HEK293 (cell line): Measurements from ENCODE around the gene CD180.

Source experiments
- CTCF ChIA-PET: fragments of 350-600 bp; formaldehyde crosslinking; extraction: SDS; loops from one replicate; lab custom pipeline; 2021; ENCODE audit warnings: antibody characterized with exemption; lab: Yijun Ruan, JAX
- POLR2A ChIA-PET: fragments of 300-600 bp; formaldehyde crosslinking; extraction: SDS; loops from one replicate; lab custom pipeline; 2020; ENCODE audit warnings: antibody characterized with exemption, inconsistent platforms; lab: Yijun Ruan, JAX
- H3K27ac ChIP-seq: fragments of 200-500 bp; sonication (Bioruptor generic); 2 replicates; pipeline ENCODE4 v1.5.1; 2014; ENCODE audit warnings: low read depth, low read length, control low read depth, inconsistent platforms; ENCODE audit errors: extremely low read depth
- H3K36me3 ChIP-seq, 2 experiments: fragments of 200-500 bp in 1 of 2; sonication (Bioruptor generic) in 1 of 2; 1 replicate in 1 of 2; 2 replicates in 1 of 2; pipeline ENCODE4 v1.5.1; 2014 to 2017; ENCODE audit warnings: inconsistent platforms in 2 of 2, low read length in 2 of 2; ENCODE audit not compliant: control insufficient read depth in 2 of 2, insufficient read depth in 1 of 2
- H3K4me1 ChIP-seq: fragments of 200-500 bp; sonication (Bioruptor generic); 2 replicates; pipeline ENCODE4 v1.5.1; 2014; ENCODE audit warnings: mild to moderate bottlenecking, low read length, inconsistent platforms; ENCODE audit not compliant: control insufficient read depth, insufficient read depth
- H3K4me3 ChIP-seq: 2 replicates; pipeline ENCODE4 v1.5.1; 2011; ENCODE audit warnings: low read depth, mild to moderate bottlenecking, control low read depth, low read length, moderate library complexity
- H3K9me3 ChIP-seq: fragments of 200-500 bp; sonication (Bioruptor generic); 2 replicates; pipeline ENCODE4 v1.5.1; 2014; ENCODE audit warnings: low read depth, low read length, inconsistent platforms; ENCODE audit not compliant: control insufficient read depth, insufficient read depth
- BCL11B ChIP-seq: fragments of 450-650 bp; formaldehyde crosslinking; IDR thresholded peaks from 2 replicates; pipeline ENCODE4 v1.5.1; 2016; ENCODE audit warnings: low read depth, missing biosample characterization, missing genetic modification characterization
- EGR2 ChIP-seq: fragments of 450-650 bp; formaldehyde crosslinking; IDR thresholded peaks from 2 replicates; pipeline ENCODE4 v1.5.1; 2016; ENCODE audit warnings: low read depth, missing biosample characterization, missing genetic modification characterization
- FEZF1 ChIP-seq: fragments of 450-650 bp; formaldehyde crosslinking; IDR thresholded peaks from 2 replicates; pipeline ENCODE4 v1.5.1; 2016; ENCODE audit warnings: missing biosample characterization, missing genetic modification characterization
- KLF8 ChIP-seq: fragments of 450-650 bp; formaldehyde crosslinking; IDR thresholded peaks from 2 replicates; pipeline ENCODE4 v1.5.1; 2016; ENCODE audit warnings: missing biosample characterization, missing genetic modification characterization
- MYNN ChIP-seq: fragments of 450-650 bp; formaldehyde crosslinking; IDR thresholded peaks from 2 replicates; pipeline ENCODE4 v1.5.1; 2016; ENCODE audit warnings: missing biosample characterization, missing genetic modification characterization, borderline replicate concordance
- PATZ1 ChIP-seq: fragments of 450-650 bp; formaldehyde crosslinking; IDR thresholded peaks from 2 replicates; pipeline ENCODE4 v1.5.1; 2016; ENCODE audit warnings: missing biosample characterization, missing genetic modification characterization
- ZBTB48 ChIP-seq: fragments of 450-650 bp; formaldehyde crosslinking; IDR thresholded peaks from 2 replicates; pipeline ENCODE4 v1.5.1; 2016; ENCODE audit warnings: missing biosample characterization, missing genetic modification characterization
- ZBTB7A ChIP-seq: fragments of 450-650 bp; formaldehyde crosslinking; IDR thresholded peaks from 2 replicates; pipeline ENCODE4 v1.5.1; 2016; ENCODE audit warnings: low read depth, missing biosample characterization, missing genetic modification characterization
- ZEB2 ChIP-seq: fragments of 450-650 bp; formaldehyde crosslinking; IDR thresholded peaks from 2 replicates; pipeline ENCODE4 v1.5.1; 2016; ENCODE audit warnings: missing biosample characterization, missing genetic modification characterization
- ZFHX2 ChIP-seq: fragments of 450-650 bp; formaldehyde crosslinking; conservative IDR thresholded peaks from 2 replicates; pipeline ENCODE4 v1.5.1; 2016; ENCODE audit warnings: missing biosample characterization, missing genetic modification characterization
- ZNF112 ChIP-seq: fragments of 450-650 bp; formaldehyde crosslinking; IDR thresholded peaks from 2 replicates; pipeline ENCODE4 v1.5.0; 2017; ENCODE audit warnings: missing biosample characterization, missing genetic modification characterization
- ZNF324 ChIP-seq: fragments of 450-650 bp; formaldehyde crosslinking; IDR thresholded peaks from 2 replicates; pipeline ENCODE4 v1.5.1; 2016; ENCODE audit warnings: missing biosample characterization, missing genetic modification characterization
- ZNF404 ChIP-seq: fragments of 450-650 bp; formaldehyde crosslinking; IDR thresholded peaks from 2 replicates; pipeline ENCODE4 v1.5.1; 2017; ENCODE audit warnings: missing biosample characterization, missing genetic modification characterization
- ZNF624 ChIP-seq: fragments of 450-650 bp; formaldehyde crosslinking; IDR thresholded peaks from 2 replicates; pipeline ENCODE4 v1.5.1; 2017; ENCODE audit warnings: missing biosample characterization, missing genetic modification characterization
- ZNF677 ChIP-seq: fragments of 450-650 bp; IDR thresholded peaks from 2 replicates; pipeline ENCODE4 v1.5.0; 2018; ENCODE audit warnings: missing biosample characterization, mild to moderate bottlenecking, missing genetic modification characterization, moderate library complexity
- ZSCAN4 ChIP-seq: fragments of 450-650 bp; formaldehyde crosslinking; IDR thresholded peaks from 2 replicates; pipeline ENCODE4 v1.5.1; 2017; ENCODE audit warnings: missing biosample characterization, missing genetic modification characterization
- TF ChIP-seq, protein P1 (sequence below): fragments of 450-650 bp; formaldehyde crosslinking; IDR thresholded peaks from 2 replicates; pipeline ENCODE4 v1.5.1; 2016; ENCODE audit warnings: missing biosample characterization, missing genetic modification characterization
- TF ChIP-seq, protein P2 (sequence below): fragments of 450-650 bp; formaldehyde crosslinking; IDR thresholded peaks from 2 replicates; pipeline ENCODE4 v1.5.0; 2017; ENCODE audit warnings: missing biosample characterization, missing genetic modification characterization, borderline replicate concordance
- TF ChIP-seq, protein P3 (sequence below): fragments of 450-650 bp; formaldehyde crosslinking; IDR thresholded peaks from 2 replicates; pipeline ENCODE4 v1.5.1; 2017; ENCODE audit warnings: missing biosample characterization, missing genetic modification characterization

CD180 gene

DNA sequence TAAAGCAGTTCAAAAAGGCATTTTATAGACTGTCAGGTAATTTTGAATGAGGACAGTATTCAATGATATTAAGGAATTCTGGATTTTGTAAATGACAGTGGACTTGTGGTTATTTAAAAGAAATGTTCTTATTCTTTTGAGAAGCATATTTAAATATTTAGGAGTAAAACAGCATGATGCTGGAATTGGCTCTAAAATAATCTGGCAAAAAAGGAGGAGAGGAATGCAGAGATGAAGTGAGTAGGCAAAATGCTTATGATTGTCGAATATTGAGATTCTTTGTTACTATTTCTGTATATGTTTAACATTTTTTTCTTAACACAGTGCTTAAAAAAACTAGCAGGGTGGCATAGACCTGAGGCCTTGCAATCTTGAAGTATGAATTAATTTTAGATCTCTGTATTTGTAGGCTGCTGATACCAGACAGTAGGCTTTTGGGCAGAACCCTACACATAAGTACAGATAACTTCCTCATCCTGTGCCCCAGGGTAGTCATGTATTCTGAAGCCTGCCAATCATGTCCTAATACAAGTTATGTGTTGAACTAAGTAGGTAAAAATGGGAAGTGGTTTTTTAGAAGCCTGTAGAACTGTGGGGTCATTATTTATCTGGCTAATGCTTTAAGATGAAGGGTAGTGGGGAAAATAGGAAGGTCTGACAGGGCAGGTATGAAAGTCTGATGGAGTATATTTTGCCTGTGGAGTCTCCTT lies 9.4 kb downstream of the CD180 start:
- Histone ChIP-seq H3K4me3 (no peak overlapping the region), H3K9me3 (no peaks in the 10 kb centered on the region), H3K4me1 (peaks cover under 1% of the 10 kb centered on the region; the same call in 1 of the 2 replicates), H3K36me3 (no peaks in the 10 kb centered on the region), H3K27ac (no peak overlapping the region)
- ChIA-PET CTCF (no interaction called here), POLR2A (no interaction called here)
- no peak for TF ChIP-seq ZNF324 (tag by site-specific recombination)
- TF ChIP-seq FEZF1 = no peak
- no peak for TF ChIP-seq ZBTB7A
- TF ChIP-seq ZSCAN4 (tag by site-specific recombination) = no peak
- TF ChIP-seq, protein P1, sequence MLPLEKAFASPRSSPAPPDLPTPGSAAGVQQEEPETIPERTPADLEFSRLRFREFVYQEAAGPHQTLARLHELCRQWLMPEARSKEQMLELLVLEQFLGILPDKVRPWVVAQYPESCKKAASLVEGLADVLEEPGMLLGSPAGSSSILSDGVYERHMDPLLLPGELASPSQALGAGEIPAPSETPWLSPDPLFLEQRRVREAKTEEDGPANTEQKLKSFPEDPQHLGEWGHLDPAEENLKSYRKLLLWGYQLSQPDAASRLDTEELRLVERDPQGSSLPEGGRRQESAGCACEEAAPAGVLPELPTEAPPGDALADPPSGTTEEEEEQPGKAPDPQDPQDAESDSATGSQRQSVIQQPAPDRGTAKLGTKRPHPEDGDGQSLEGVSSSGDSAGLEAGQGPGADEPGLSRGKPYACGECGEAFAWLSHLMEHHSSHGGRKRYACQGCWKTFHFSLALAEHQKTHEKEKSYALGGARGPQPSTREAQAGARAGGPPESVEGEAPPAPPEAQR = no peak
- TF ChIP-seq PATZ1 (tag by site-specific recombination) = no peak

GRCh38 chr5:67183859-67184258 lies 12.7 kb downstream of the CD180 start:
- Histone ChIP-seq H3K9me3 (no peaks in the 10 kb centered on the region), H3K36me3 (no peaks in the 10 kb centered on the region), H3K4me1 (peaks cover 6% of the 10 kb centered on the region), H3K4me3 (no peak overlapping the region), H3K27ac (no peak overlapping the region)
- POLR2A ChIA-PET = no interaction called here
- TF ChIP-seq ZNF624 (tag by site-specific recombination) (no peak), ZBTB48 (tag by site-specific recombination) (no peak), FEZF1 (no peak), ZEB2 (tag by site-specific recombination) (no peak), ZNF404 (tag by site-specific recombination) (no peak)
- TF ChIP-seq, protein P2, sequence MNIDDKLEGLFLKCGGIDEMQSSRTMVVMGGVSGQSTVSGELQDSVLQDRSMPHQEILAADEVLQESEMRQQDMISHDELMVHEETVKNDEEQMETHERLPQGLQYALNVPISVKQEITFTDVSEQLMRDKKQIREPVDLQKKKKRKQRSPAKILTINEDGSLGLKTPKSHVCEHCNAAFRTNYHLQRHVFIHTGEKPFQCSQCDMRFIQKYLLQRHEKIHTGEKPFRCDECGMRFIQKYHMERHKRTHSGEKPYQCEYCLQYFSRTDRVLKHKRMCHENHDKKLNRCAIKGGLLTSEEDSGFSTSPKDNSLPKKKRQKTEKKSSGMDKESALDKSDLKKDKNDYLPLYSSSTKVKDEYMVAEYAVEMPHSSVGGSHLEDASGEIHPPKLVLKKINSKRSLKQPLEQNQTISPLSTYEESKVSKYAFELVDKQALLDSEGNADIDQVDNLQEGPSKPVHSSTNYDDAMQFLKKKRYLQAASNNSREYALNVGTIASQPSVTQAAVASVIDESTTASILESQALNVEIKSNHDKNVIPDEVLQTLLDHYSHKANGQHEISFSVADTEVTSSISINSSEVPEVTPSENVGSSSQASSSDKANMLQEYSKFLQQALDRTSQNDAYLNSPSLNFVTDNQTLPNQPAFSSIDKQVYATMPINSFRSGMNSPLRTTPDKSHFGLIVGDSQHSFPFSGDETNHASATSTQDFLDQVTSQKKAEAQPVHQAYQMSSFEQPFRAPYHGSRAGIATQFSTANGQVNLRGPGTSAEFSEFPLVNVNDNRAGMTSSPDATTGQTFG (tag by site-specific recombination) = no peak
- CTCF ChIA-PET = no interaction called here

- Histone ChIP-seq H3K4me3 (no peak overlapping the region), H3K36me3 (no peaks in the 10 kb centered on the region), H3K9me3 (no peaks in the 10 kb centered on the region), H3K27ac (no peak overlapping the region), H3K4me1 (peaks cover 6% of the 10 kb centered on the region)
- ChIA-PET CTCF (interaction anchor here (0.7 kb wide), 1 partner anchor 1064 kb away, joined by 3 read pairs; no protein-coding TSS in a partner anchor), POLR2A (no interaction called here)
- TF ChIP-seq KLF8 (tag by site-specific recombination) (no peak), EGR2 (tag by site-specific recombination) (peak; percentile 93), ZNF112 (tag by site-specific recombination) (no peak), MYNN (no peak), ZNF677 (no peak), ZFHX2 (peak; percentile 95), BCL11B (tag by site-specific recombination) (no peak)
- TF ChIP-seq, protein P3, sequence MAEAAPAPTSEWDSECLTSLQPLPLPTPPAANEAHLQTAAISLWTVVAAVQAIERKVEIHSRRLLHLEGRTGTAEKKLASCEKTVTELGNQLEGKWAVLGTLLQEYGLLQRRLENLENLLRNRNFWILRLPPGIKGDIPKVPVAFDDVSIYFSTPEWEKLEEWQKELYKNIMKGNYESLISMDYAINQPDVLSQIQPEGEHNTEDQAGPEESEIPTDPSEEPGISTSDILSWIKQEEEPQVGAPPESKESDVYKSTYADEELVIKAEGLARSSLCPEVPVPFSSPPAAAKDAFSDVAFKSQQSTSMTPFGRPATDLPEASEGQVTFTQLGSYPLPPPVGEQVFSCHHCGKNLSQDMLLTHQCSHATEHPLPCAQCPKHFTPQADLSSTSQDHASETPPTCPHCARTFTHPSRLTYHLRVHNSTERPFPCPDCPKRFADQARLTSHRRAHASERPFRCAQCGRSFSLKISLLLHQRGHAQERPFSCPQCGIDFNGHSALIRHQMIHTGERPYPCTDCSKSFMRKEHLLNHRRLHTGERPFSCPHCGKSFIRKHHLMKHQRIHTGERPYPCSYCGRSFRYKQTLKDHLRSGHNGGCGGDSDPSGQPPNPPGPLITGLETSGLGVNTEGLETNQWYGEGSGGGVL (tag by site-specific recombination) = peak; percentile 41; the same call in 1 of the 2 replicates
Observed at GRCh38 chr5:67182301-67182790, 14.3 kb downstream of the CD180 start.
